Measurements from ENCODE around the gene OR5T3. TPM values are rescaled to one million over a fixed set of nuclear protein-coding genes. Genes with fewer than 3 reads are reported as not detected.

OR5T3 gene
- total RNA-seq, 1 experiment from 2014 or later = not detected

- H3K4me1 ChIP-seq (ENCODE audit: insufficient read depth, low read length, poor library complexity, severe bottlenecking) = no peaks in the 10 kb centered on the region
- DNase-seq (ENCODE audit: low spot score) = no peak
- H3K27me3 ChIP-seq (replicated peaks; ENCODE audit: insufficient read depth, low read depth, low read length, poor library complexity) = no peaks in the 10 kb centered on the region
- POLR2A ChIA-PET (ENCODE audit: low non-redundant PET) = no interaction called here
- BruUV-seq (replicated peaks) = no TSS peak
- CTCF ChIA-PET = no interaction called here
- H3K9me3 ChIP-seq (ENCODE audit: low read depth, low read length, poor library complexity, severe bottlenecking) = peaks cover 19% of the 10 kb centered on the region
- intact Hi-C loops (cut with micrococcal nuclease; ENCODE audit: unreplicated experiment) = no loop called here
- no peak within 1 kb of the TSS for H3K4me3 ChIP-seq (ENCODE audit: low read depth, low read length, poor library complexity, severe bottlenecking)
- TF ChIP-seq CTCF (conservative IDR thresholded peaks at IDR 0.05; ENCODE audit: low read depth, low read length) = no peak
- no peak for TF ChIP-seq EZH2 (IDR thresholded peaks at IDR 0.05; ENCODE audit: borderline replicate concordance, low read depth, low read length, poor library complexity, severe bottlenecking)
- H3K36me3 ChIP-seq (ENCODE audit: insufficient read depth, low read length, poor library complexity, severe bottlenecking) = no peaks in the 10 kb centered on the region
- H3K27ac ChIP-seq (ENCODE audit: low read depth, low read length, poor library complexity, severe bottlenecking) = no peak within 1 kb of the TSS
Observed at GRCh38 chr11:56292154-56292553, 40.1 kb downstream of the OR5T3 start, which contains the start of gene OR8H1. Gene OR8H1, minus strand, starts transcription at chr11:56292254. Its CDS starts 1,192 bp downstream, at chr11:56291062.

GRCh38 chr11:56296898-56297297, 44.8 kb downstream of the OR5T3 start:
- no peak for TF ChIP-seq EZH2 (IDR thresholded peaks at IDR 0.05; ENCODE audit: borderline replicate concordance, low read depth, low read length, poor library complexity, severe bottlenecking)
- no peak for TF ChIP-seq CTCF (conservative IDR thresholded peaks at IDR 0.05; ENCODE audit: low read depth, low read length)
- no peaks in the 10 kb centered on the region for H3K36me3 ChIP-seq (ENCODE audit: insufficient read depth, low read length, poor library complexity, severe bottlenecking)
- DNase-seq (ENCODE audit: low spot score) = no peak
- no peaks in the 10 kb centered on the region for H3K4me1 ChIP-seq (ENCODE audit: insufficient read depth, low read length, poor library complexity, severe bottlenecking)
- peaks cover 20% of the 10 kb centered on the region for H3K9me3 ChIP-seq (ENCODE audit: low read depth, low read length, poor library complexity, severe bottlenecking)
- no peaks in the 10 kb centered on the region for H3K27me3 ChIP-seq (replicated peaks; ENCODE audit: insufficient read depth, low read depth, low read length, poor library complexity)
- no peak overlapping the region for H3K27ac ChIP-seq (ENCODE audit: low read depth, low read length, poor library complexity, severe bottlenecking)
- H3K4me3 ChIP-seq (ENCODE audit: low read depth, low read length, poor library complexity, severe bottlenecking) = no peak overlapping the region
- CTCF ChIA-PET = no interaction called here
- intact Hi-C loops (cut with micrococcal nuclease; ENCODE audit: unreplicated experiment) = no loop called here
- POLR2A ChIA-PET (ENCODE audit: low non-redundant PET) = no interaction called here
- no TSS peak for BruUV-seq (replicated peaks)

Other genes with a start within 250 kb of the OR5T3 start
- not detected in 2 replicates for gene OR5AS1, start 224.6 kb upstream of the OR5T3 start, total RNA-seq (2021)
- not detected in 2 replicates for gene OR8I2, start 158.9 kb upstream of the OR5T3 start, total RNA-seq (2021)
- not detected in 2 replicates for gene OR8H2, start 148.6 kb upstream of the OR5T3 start, total RNA-seq (2021)
- gene OR8H3, start 129.9 kb upstream of the OR5T3 start, total RNA-seq (2021) = not detected in 2 replicates
- gene OR8J3, start 112.1 kb upstream of the OR5T3 start, total RNA-seq (2021) = not detected in 2 replicates
- gene OR8K5, start 91.9 kb upstream of the OR5T3 start, total RNA-seq (2021) = not detected in 2 replicates
- not detected in 2 replicates for gene OR5J2, start 75.6 kb upstream of the OR5T3 start, total RNA-seq (2021)
- not detected in 2 replicates for gene OR5T2, start 18.0 kb upstream of the OR5T3 start, total RNA-seq (2021)
- gene OR5T1, start 21.9 kb downstream of the OR5T3 start, total RNA-seq (2021) = not detected in 2 replicates
- gene OR8H1, start 40.0 kb downstream of the OR5T3 start, total RNA-seq (2021) = not detected in 2 replicates
- gene OR8K3, start 62.9 kb downstream of the OR5T3 start, total RNA-seq (2021) = not detected in 2 replicates
- not detected in 2 replicates for gene OR8K1, start 93.8 kb downstream of the OR5T3 start, total RNA-seq (2021)
- not detected in 2 replicates for gene OR8J1, start 102.0 kb downstream of the OR5T3 start, total RNA-seq (2021)
- gene OR8U1, start 123.4 kb downstream of the OR5T3 start, total RNA-seq (2021) = not detected in 2 replicates
- gene OR5AL1, start 160.4 kb downstream of the OR5T3 start, total RNA-seq (2021) = not detected in 2 replicates
- not detected in 2 replicates for gene OR5M3, start 221.1 kb downstream of the OR5T3 start, total RNA-seq (2021)
- gene OR5M8, start 239.1 kb downstream of the OR5T3 start, total RNA-seq (2021) = not detected in 2 replicates

Measured in A673 (cell line).